ENCODE data around the gene CRYBA1.

- TF ChIP-seq CTCF (IDR thresholded peaks at IDR 0.05; ENCODE audit: insufficient read depth, low read depth, low read length) (no peak), EZH2 (IDR thresholded peaks at IDR 0.05; ENCODE audit: insufficient read depth, low read length) (no peak)
These were observed 4.6 kb upstream of the CRYBA1 start for GRCh38 chr17:29242051-29242450.

Data from astrocyte (in vitro differentiated cells and primary cell).